Middle frontal gyrus (tissue), 1 donor: ENCODE data around the gene CRTAC1.

Experiments
- DNase-seq: peaks from one replicate; pipeline ENCODE4 v3.0.0-alpha.2; 2015; ENCODE audit warnings: low spot score; ENCODE audit errors: extremely low spot score

Gene CRTAC1, protein sequence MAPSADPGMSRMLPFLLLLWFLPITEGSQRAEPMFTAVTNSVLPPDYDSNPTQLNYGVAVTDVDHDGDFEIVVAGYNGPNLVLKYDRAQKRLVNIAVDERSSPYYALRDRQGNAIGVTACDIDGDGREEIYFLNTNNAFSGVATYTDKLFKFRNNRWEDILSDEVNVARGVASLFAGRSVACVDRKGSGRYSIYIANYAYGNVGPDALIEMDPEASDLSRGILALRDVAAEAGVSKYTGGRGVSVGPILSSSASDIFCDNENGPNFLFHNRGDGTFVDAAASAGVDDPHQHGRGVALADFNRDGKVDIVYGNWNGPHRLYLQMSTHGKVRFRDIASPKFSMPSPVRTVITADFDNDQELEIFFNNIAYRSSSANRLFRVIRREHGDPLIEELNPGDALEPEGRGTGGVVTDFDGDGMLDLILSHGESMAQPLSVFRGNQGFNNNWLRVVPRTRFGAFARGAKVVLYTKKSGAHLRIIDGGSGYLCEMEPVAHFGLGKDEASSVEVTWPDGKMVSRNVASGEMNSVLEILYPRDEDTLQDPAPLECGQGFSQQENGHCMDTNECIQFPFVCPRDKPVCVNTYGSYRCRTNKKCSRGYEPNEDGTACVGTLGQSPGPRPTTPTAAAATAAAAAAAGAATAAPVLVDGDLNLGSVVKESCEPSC

GRCh38 chr10:98030093-98030821 lies at the start of gene CRTAC1:
TSS of gene CRTAC1 (minus strand) at chr10:98030621. CDS start at chr10:98030472, 149 bp downstream.
- peak; percentile 85 for DNase-seq

- no peak for DNase-seq
Observed at GRCh38 chr10:98078774-98079173, 48.4 kb upstream of the CRTAC1 start.

DNA sequence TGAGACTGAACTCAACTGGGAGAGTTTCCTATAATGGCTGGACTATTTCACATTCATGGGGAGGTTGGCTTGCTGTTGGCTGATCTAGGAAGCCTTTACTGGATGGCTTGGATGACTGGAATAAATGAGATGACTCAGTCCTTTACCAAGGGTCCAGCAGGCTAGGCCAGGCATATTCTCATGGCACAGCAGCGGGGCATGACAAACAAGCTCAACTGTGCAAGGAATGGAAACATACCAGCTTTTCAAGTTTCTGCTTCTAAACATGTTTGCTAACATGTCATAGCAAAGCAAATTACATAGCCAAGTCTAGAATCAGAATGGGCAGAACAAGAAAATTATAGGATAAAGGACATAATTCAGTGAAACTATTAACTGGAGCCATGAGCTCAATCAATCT lies 46.8 kb upstream of the CRTAC1 start:
- DNase-seq: no peak

DNA sequence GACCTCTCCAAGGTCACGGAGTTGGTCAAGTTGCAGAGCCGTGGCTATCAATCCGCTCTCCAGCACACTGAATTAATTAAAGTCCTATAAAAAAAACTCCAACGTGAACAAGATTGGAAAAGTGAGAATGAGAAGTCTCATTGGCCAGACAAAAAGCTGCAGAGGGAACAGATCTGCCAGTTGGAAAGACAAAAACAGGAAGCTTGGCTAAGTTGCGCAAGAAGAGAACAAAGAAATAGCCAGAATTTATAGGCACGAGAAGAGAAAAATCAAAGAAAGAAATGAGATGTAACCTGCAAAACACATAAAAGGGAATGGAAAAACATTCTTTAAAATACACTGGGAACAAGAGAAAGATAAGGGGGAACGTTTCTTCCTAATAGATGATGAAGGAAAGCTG lies 45.7 kb upstream of the CRTAC1 start:
- no peak for DNase-seq

GRCh38 chr10:98074315-98074911 lies 44.0 kb upstream of the CRTAC1 start:
- DNase-seq: no peak

DNA sequence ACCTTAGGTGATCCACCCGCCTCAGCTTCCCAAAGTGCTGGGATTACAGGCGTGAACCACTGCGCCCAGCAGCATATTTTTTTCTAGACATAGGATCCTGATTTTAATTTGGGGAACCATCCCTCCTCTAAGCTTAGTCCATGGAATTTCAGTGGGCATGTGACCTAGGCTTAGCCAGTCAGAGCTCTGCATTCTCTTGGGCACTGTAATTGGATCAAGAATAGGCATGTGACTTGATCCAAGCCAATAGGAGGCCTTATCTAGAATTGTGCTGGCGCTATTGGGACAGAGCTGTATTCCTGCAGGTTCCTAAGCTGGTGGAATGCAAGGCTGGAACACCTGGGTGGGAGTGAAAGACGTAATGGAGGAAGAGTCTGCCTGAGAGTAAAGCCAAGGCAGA lies 36.7 kb upstream of the CRTAC1 start:
- no peak for DNase-seq

DNA sequence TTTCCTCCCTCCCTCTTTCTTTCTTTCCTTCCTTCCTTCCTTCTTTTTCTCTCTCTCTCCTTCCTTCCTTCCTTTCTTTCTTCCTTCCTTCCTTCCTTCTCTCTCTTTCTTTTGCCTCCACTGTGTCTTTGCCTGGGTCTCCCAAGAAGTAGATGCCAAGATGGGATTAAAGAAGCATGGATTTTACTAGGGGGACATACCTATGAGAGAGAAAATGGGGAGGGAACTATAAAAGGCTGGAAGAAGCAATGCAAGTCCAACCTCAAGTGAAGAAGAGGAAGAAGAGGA lies 33.3 kb upstream of the CRTAC1 start:
- DNase-seq: no peak

- no peak for DNase-seq
Observed at GRCh38 chr10:98062424-98062823, 32.0 kb upstream of the CRTAC1 start.

- no peak for DNase-seq
Observed at GRCh38 chr10:98060079-98060478, 29.7 kb upstream of the CRTAC1 start.

- DNase-seq: no peak
Observed at GRCh38 chr10:98058295-98058694, 27.9 kb upstream of the CRTAC1 start.

GRCh38 chr10:98055841-98056516 lies 25.6 kb upstream of the CRTAC1 start:
- no peak for DNase-seq

- DNase-seq: peak; percentile 24
Observed at GRCh38 chr10:98047009-98047741, 16.8 kb upstream of the CRTAC1 start.

GRCh38 chr10:98045785-98046389 lies 15.5 kb upstream of the CRTAC1 start:
- DNase-seq: peak; percentile 30

GRCh38 chr10:98041352-98042043 lies 11.1 kb upstream of the CRTAC1 start:
- DNase-seq: peak; percentile 51

GRCh38 chr10:98039690-98040381 lies 9.4 kb upstream of the CRTAC1 start:
- no peak for DNase-seq

- DNase-seq: no peak
Observed at GRCh38 chr10:98038288-98038687, 7.9 kb upstream of the CRTAC1 start.

- no peak for DNase-seq
Observed at GRCh38 chr10:98035599-98035998, 5.2 kb upstream of the CRTAC1 start.

- no peak for DNase-seq
Observed at GRCh38 chr10:98033515-98033914, 3.1 kb upstream of the CRTAC1 start.

DNA sequence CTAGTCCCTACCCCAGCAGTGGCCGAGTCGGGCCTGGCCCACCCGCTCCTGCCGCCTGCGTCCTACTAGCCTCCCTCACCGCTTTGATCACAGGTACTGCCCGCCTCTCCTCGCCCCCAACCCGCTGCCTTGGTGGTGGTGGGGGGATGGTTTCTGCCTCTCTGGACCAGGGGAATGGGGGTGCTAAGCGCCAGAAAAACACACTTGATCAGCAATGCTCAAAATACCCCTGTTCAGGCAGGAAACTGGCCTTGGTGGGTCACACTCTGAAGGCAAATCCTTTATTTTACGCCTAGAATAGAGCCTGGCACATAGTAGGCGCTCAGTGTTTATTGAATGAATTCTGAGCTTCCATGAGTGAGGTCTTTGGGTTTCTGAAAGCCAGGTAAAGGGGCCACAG lies 1.0 kb upstream of the CRTAC1 start:
- no peak for DNase-seq
